Activated CD8-positive, alpha-beta memory T cell treated with anti-CD3 and anti-CD28 coated beads for 4 hours (primary cell): ENCODE data around the gene MARK3.

Experiments used
- DNase-seq, 2 donors: peaks; one replicate each; pipeline ENCODE4 v3.0.0-alpha.2; 2020; ENCODE audit warnings: low read depth in 2 of 2

The MARK3 gene

GRCh38 chr14:103537175-103537990 is 152.2 kb downstream of the MARK3 start:
- no peak for DNase-seq

- no peak for DNase-seq
Observed at GRCh38 chr14:103538291-103539055, 153.3 kb downstream of the MARK3 start.

- no peak for DNase-seq
Observed at GRCh38 chr14:103539056-103539825, 154.0 kb downstream of the MARK3 start.

GRCh38 chr14:103540821-103541708 is 155.8 kb downstream of the MARK3 start:
- no peak for DNase-seq

- DNase-seq, result no peak
Observed at GRCh38 chr14:103541709-103542604, 156.7 kb downstream of the MARK3 start.

GRCh38 chr14:103542605-103543088 is 157.4 kb downstream of the MARK3 start:
- DNase-seq, result no peak

GRCh38 chr14:103543140-103543539 is 157.9 kb downstream of the MARK3 start:
- DNase-seq, result no peak

- DNase-seq, result no peak
Observed at GRCh38 chr14:103543721-103544387, 158.6 kb downstream of the MARK3 start.

- DNase-seq, result no peak
Observed at GRCh38 chr14:103544388-103545218, 159.4 kb downstream of the MARK3 start.

GRCh38 chr14:103545219-103545914 is 160.2 kb downstream of the MARK3 start:
- no peak for DNase-seq

- no peak for DNase-seq
Observed at GRCh38 chr14:103545915-103546651, 160.9 kb downstream of the MARK3 start.

- DNase-seq, result peak; percentile 42 to 48
Observed at GRCh38 chr14:103546652-103547454, 161.6 kb downstream of the MARK3 start.

- DNase-seq, result no peak
Observed at GRCh38 chr14:103547455-103547940, 162.3 kb downstream of the MARK3 start.

- no peak for DNase-seq
Observed at GRCh38 chr14:103547941-103548462, 162.8 kb downstream of the MARK3 start.

GRCh38 chr14:103548463-103549351 is 163.5 kb downstream of the MARK3 start:
- no peak for DNase-seq
